Cardiac septum (tissue), 1 donor: Measurements from ENCODE around the gene SRSF12. TPM values are rescaled to one million over a fixed set of nuclear protein-coding genes. Genes with fewer than 3 reads are reported as not detected.
"Not testable (repeated sequence)": the region's sequence is repeated elsewhere in the genome, so short reads cannot be mapped to it uniquely, and the experiment has no call there.

Experiments used
- DNase-seq: peaks from one replicate; pipeline ENCODE4 v3.0.0-alpha.2; 2020; ENCODE audit warnings: low spot score
- intact Hi-C: fragments of 100-400 bp; cut with DNase I; formaldehyde crosslinking; loops from one replicate; pipeline ENCODE4 v1.14.0; 2022
- total RNA-seq: library from RNA; stranded (reverse); fragmentation: NEBNext Ultra II Directional; extraction: Animal tissue kit (Norgen Biotek cat#: 25700); gene quantifications from one replicate; pipeline ENCODE4 v1.2.1, GENCODE V29; 2021
- donor health status: DM: no; HTN: no; CAD: no.

Gene SRSF12
- total RNA-seq, 1 donor from 2014 or later = 0.40 TPM

DNA sequence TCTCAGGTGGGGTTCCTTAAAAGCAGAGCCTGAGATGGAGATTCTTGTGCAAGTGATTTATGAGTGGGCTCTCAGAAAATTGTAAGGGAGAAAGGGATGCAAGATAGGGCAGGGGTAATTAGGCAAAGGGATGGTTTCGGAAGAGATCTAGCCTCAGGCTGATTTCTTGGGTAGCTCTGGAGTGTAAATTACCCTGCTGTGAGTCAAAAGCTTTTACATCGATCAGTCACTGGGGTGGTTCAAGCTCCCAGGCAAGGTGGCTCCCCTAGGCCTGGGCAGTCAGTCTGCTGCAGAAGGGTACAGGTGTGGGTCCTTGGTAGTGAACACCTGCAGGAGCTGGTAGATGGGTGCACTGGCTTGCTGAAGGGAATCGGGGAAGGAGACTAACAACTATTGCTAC is 16.9 kb upstream of the SRSF12 start:
- intact Hi-C loops = no loop called here
- no peak for DNase-seq

GRCh38 chr6:89133981-89134380 is 16.1 kb upstream of the SRSF12 start:
- DNase-seq = no peak
- intact Hi-C loops = no loop called here

- DNase-seq = no peak
- intact Hi-C loops = no loop called here
Observed at GRCh38 chr6:89132057-89132456, 14.2 kb upstream of the SRSF12 start.

- DNase-seq = no peak
- intact Hi-C loops = no loop called here
Observed at GRCh38 chr6:89131599-89131998, 13.7 kb upstream of the SRSF12 start.

- DNase-seq, intact Hi-C loops: not testable (repeated sequence)
Observed at GRCh38 chr6:89128256-89128671, 10.4 kb upstream of the SRSF12 start.

DNA sequence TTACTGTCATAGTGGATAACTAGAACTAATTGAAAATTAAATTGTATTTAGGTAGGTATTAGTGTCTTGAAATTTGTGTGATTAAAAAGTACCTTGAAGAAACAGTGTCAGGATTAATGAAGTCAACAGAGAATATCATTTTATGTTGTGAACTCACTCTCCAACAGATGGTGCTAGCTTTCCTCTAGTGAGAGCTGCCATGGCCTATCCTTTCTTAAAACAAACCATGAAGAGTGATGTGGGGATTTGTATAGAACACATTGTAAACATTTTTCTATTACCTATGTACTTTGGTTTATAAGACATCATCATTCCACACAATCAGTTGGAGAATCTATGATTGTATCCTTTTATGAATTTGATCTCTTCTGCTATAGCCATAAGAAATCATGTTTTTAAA is 4.8 kb upstream of the SRSF12 start:
- intact Hi-C loops = loop anchor here (2.0 kb wide), 1 partner anchor 120 kb away; no protein-coding TSS in a partner anchor

GRCh38 chr6:89121934-89122333 is 4.1 kb upstream of the SRSF12 start:
- intact Hi-C loops = loop anchor here (2.0 kb wide), 1 partner anchor 121 kb away; no protein-coding TSS in a partner anchor

More for the DNA sequence above, 4.8 kb upstream of the SRSF12 start:
- no peak for DNase-seq

GRCh38 chr6:89120371-89120770 is 2.5 kb upstream of the SRSF12 start:
- DNase-seq = no peak
- intact Hi-C loops = no loop called here

More at GRCh38 chr6:89121934-89122333, 4.1 kb upstream of the SRSF12 start:
- DNase-seq = no peak

GRCh38 chr6:89118931-89119330 is 1.1 kb upstream of the SRSF12 start:
- DNase-seq = no peak

GRCh38 chr6:89116702-89117101 is 1.2 kb downstream of the SRSF12 start:
- no peak for DNase-seq
- intact Hi-C loops = loop anchor here (2.0 kb wide), 1 partner anchor 34 kb away; no protein-coding TSS in a partner anchor

More at GRCh38 chr6:89118931-89119330, 1.1 kb upstream of the SRSF12 start:
- intact Hi-C loops = no loop called here

- intact Hi-C loops = no loop called here
- no peak for DNase-seq
Observed at GRCh38 chr6:89111933-89112332, 5.9 kb downstream of the SRSF12 start.

GRCh38 chr6:89110284-89110683 is 7.6 kb downstream of the SRSF12 start:
- DNase-seq = no peak
- intact Hi-C loops = no loop called here

- intact Hi-C loops = no loop called here
- no peak for DNase-seq
Observed at GRCh38 chr6:89100114-89100513, 17.8 kb downstream of the SRSF12 start.

- intact Hi-C loops = no loop called here
- DNase-seq = no peak
Observed at GRCh38 chr6:89098461-89098860, 19.4 kb downstream of the SRSF12 start.

GRCh38 chr6:89087881-89088280 is 30.0 kb downstream of the SRSF12 start:
- intact Hi-C loops = no loop called here
- DNase-seq = no peak

DNA sequence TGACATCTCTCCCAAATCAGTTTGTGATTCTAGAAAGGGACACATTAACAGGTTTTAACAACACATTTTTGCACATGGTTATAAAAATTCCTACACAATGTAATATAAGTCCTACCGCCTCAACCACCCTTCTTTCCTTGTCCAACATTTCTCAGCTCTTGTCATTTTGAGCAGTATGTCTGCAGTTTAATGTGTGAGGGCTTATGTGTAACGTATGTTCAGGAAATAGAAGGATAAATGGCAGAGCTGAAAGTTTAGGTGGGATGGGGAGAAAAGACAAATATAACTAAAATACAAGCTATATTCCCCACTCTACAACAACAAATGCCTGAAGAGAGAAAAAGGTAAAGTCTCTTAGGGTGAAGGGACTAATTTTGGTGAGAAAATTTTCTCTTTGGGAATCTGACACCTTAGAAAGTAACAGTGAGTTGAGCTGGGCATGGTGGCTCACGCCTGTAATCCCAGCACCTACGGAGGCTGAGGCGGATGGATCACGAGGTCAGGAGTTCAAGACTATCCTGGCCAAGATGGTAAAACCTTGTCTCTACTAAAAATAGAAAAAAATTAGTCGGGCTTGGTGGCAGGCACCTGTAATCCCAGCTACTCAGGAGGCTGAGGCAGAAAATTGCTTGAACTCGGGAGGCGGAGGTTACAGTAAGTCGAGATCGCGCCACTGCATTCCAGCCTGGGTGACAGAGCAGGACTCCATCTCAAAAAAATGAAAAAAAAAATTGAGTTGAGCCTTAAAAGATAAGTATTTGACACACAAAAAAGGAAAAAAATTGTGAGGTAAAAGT is 32.3 kb downstream of the SRSF12 start:
- DNase-seq = no peak
- intact Hi-C loops = no loop called here

GRCh38 chr6:89084954-89085353 is 32.9 kb downstream of the SRSF12 start:
- no peak for DNase-seq
- intact Hi-C loops = loop anchor here (5.0 kb wide), 2 partner anchors 63 to 77 kb away; no protein-coding TSS in a partner anchor

DNA sequence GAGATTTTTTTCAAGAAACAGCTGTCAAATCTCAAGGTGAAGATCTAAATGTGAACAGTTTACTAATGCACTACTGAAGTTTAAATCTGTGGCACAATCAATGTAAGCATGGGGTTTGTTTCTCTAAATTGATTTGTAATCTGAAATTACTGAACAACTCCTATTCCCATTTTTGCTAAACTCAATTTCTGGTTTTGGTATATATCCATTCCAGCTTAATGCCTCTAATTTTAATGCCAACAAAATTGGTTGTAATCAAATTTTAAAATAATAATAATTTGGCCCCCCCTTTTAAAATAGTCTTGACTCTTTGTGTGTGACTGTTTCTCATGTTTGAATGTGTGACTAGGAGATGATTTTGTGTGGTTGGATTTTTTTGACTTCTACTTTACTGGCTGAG is 33.3 kb downstream of the SRSF12 start:
- DNase-seq = no peak
- intact Hi-C loops = loop anchor here (5.0 kb wide), 2 partner anchors 62 to 78 kb away; no protein-coding TSS in a partner anchor

DNA sequence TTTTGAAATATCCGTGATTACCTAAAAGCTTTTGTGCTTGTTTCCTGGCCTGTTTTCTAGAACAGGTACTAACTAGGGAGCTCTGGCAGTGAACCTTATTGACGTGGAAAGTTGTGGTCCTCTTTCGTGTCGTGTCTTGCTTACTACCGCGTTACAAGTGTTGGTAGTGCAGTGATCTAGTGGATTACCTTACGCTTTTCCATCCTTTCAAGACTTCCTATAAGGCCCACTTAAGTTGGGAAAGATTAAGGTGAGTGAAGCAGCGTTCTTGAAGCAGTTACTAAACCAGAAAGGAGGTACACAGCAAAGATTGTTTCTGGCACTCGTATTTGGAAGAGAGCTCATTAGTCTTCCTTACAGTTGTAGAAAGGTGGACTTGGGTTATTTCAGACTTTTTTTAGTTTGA is 35.4 kb downstream of the SRSF12 start:
- no peak for DNase-seq
- intact Hi-C loops = loop anchor here (2.0 to 5.0 kb wide), 4 partner anchors 34 to 80 kb away; partner anchors contain the start of gene PM20D2

DNA sequence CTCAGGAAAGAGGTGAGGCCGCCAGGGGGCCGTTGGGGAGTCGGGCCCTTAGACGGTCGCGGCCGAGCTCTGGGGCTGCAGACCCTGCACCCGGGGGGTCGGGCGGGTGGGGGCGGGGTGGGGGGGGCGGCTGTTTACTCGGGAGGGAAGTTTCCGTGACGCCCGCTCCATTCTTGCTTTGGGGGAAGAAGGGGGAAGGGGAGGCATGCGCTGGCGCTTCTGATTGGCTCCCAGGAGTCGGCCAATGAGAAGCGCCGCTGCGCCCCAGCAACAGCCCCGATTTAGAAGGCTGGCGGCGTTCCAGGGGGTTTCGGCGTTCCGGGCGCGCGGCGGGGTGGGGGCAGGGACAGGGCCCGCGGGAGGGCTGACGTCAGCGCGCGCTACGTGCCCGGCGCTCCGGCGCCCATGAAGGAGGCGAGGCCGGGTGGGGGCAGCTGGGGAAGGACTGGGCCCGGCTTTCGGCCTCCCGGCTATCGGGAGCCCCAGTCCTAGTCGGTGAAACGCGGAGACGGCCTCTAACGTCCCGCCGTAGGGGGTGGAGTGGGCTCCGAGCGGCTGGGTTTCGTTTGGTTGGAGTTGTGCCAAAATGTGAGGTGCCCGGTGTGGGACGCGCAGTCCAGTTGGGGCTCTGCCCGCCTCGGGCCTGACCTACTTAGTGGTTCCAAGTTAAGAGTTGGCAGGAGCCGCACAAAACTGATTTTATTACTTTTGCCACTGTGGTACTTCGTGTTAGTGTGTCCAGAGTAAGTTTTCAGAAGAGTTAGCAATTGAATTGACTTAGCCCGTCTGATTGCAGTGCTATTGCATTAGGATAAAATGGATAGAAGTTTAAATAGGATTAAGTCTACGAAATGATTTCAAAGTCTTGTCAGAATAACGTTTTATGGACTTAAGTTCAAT is 36.2 kb downstream of the SRSF12 start:
- intact Hi-C loops = loop anchor here (2.0 to 5.0 kb wide), 5 partner anchors 35 to 81 kb away; partner anchors contain the start of gene PM20D2
- DNase-seq = peak; percentile 99
